Inflammatory macrophage treated with lipopolysaccharide for 1 hour (primary cell): ENCODE measurements around the gene PLA2G4C.

ENCODE experiments used
- DNase-seq, 2 donors: peaks; one replicate each; pipeline ENCODE4 v3.0.0-alpha.2; 2020 to 2022

PLA2G4C gene

GRCh38 chr19:48051335-48052033, 59.1 kb downstream of the PLA2G4C start:
- DNase-seq = no peak

GRCh38 chr19:48044561-48044960, 66.1 kb downstream of the PLA2G4C start:
- DNase-seq = no peak

- DNase-seq = no peak
Measured at GRCh38 chr19:48043675-48044258, 66.8 kb downstream of the PLA2G4C start, which contains the start of gene CABP5. Gene CABP5, minus strand, starts transcription at chr19:48044079. Its CDS starts 157 bp downstream, at chr19:48043922.

- no peak for DNase-seq
Measured at GRCh38 chr19:48041877-48042580, 68.6 kb downstream of the PLA2G4C start.

GRCh38 chr19:48036765-48037164, 73.9 kb downstream of the PLA2G4C start:
- DNase-seq = no peak

GRCh38 chr19:48033604-48034003, 77.0 kb downstream of the PLA2G4C start:
- DNase-seq = no peak

GRCh38 chr19:48030073-48030472, 80.5 kb downstream of the PLA2G4C start:
- no peak for DNase-seq

- DNase-seq = no peak
Measured at GRCh38 chr19:48029431-48029830, 81.2 kb downstream of the PLA2G4C start.

GRCh38 chr19:48025480-48025879, 85.1 kb downstream of the PLA2G4C start:
- DNase-seq = no peak

- no peak for DNase-seq
Measured at GRCh38 chr19:48023518-48023917, 87.1 kb downstream of the PLA2G4C start.

- DNase-seq = no peak
Measured at GRCh38 chr19:48023011-48023410, 87.6 kb downstream of the PLA2G4C start.

- peak; percentile 63 for DNase-seq
Measured at GRCh38 chr19:48020686-48021085, 89.9 kb downstream of the PLA2G4C start.

- DNase-seq = no peak
Measured at GRCh38 chr19:48010932-48011758, 99.5 kb downstream of the PLA2G4C start.

- DNase-seq = no peak
Measured at GRCh38 chr19:48006762-48007161, 103.9 kb downstream of the PLA2G4C start.

GRCh38 chr19:48004236-48004635, 106.4 kb downstream of the PLA2G4C start:
- no peak for DNase-seq

GRCh38 chr19:48000846-48001245, 109.8 kb downstream of the PLA2G4C start:
- DNase-seq = no peak

GRCh38 chr19:47998800-47999199, 111.8 kb downstream of the PLA2G4C start:
- DNase-seq = no peak
